ENCODE data around the gene XPC. TPM values are rescaled to one million over a fixed set of nuclear protein-coding genes. Genes with fewer than 3 reads are reported as not detected.
"Not testable (repeated sequence)": the region's sequence is repeated elsewhere in the genome, so short reads cannot be mapped to it uniquely, and the experiment has no call there.

XPC gene
- total RNA-seq, 1 donor = 48.7 TPM

DNA sequence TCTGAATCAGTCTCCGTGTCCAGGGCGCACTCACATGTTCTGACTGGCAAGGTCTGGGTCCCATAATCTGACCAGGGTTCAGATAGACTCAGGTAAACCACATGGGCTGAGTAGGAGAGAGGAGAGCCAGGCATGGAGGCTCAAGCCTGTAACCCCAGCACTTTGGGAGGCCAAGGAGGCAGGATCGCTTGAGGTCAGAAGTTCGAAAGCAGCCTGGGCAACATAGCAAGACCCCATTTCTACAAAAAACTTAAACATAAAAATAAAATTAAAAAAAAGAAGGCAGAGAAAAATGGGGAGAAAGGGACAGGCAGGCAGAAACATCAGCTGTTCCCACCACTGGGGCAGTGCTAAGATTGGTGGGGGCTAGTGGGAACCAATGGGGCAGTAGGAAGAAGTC, 48.2 kb downstream of the XPC start:
- Histone ChIP-seq H3K4me1 (ENCODE audit: insufficient read depth, low read length) (peaks cover 32% of the 10 kb centered on the region), H3K4me3 (ENCODE audit: low read length) (no peak overlapping the region), H3K9me3 (ENCODE audit: low read depth, low read length) (no peaks in the 10 kb centered on the region), H3K27me3 (ENCODE audit: insufficient read depth, low read length) (no peaks in the 10 kb centered on the region)

DNA sequence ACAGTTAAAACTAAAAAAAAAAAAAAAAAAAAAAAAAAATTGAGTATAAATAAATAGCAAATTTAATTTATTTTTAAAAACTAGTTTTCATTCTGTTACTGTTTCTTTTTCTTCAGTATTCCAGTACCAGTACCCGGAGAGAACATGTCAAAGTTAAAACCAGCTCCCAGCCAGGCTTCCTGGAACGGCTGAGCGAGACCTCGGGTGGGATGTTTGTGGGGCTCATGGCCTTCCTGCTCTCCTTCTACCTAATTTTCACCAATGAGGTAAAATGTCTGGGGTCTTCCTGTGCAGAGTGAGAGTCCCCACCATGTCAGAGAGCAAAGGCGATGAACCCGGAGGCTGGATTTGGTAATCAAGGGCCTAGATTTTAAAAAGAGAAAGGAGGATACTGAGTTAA, 49.1 kb downstream of the XPC start:
- Histone ChIP-seq H3K4me1 (ENCODE audit: insufficient read depth, low read length) (peaks cover 32% of the 10 kb centered on the region), H3K9me3 (ENCODE audit: low read depth, low read length) (no peaks in the 10 kb centered on the region), H3K27me3 (ENCODE audit: insufficient read depth, low read length) (no peaks in the 10 kb centered on the region), H3K4me3 (ENCODE audit: low read length) (no peak overlapping the region)

DNA sequence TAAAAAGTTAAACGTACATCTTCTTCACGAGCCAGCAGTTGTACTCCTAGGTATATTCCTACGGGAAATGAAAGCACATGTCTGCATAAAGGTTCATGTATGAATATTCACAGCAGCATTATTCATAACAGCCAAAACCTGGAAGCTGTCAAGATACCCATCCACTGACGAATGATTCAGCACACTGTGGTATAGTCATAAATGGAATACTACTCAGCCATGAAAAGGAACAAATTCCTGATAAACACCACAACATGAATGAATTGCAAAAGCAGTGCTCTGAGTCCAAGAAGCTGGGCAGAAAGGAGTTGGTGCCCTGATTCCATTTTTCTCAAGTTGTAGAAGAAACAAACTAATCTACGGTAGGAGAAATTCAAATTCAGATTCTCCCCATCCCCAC, 49.7 kb downstream of the XPC start:
- Histone ChIP-seq H3K27me3 (ENCODE audit: insufficient read depth, low read length) (no peaks in the 10 kb centered on the region), H3K4me1 (ENCODE audit: insufficient read depth, low read length) (peaks cover 36% of the 10 kb centered on the region), H3K4me3 (ENCODE audit: low read length) (no peak overlapping the region), H3K9me3 (ENCODE audit: low read depth, low read length) (no peaks in the 10 kb centered on the region)

DNA sequence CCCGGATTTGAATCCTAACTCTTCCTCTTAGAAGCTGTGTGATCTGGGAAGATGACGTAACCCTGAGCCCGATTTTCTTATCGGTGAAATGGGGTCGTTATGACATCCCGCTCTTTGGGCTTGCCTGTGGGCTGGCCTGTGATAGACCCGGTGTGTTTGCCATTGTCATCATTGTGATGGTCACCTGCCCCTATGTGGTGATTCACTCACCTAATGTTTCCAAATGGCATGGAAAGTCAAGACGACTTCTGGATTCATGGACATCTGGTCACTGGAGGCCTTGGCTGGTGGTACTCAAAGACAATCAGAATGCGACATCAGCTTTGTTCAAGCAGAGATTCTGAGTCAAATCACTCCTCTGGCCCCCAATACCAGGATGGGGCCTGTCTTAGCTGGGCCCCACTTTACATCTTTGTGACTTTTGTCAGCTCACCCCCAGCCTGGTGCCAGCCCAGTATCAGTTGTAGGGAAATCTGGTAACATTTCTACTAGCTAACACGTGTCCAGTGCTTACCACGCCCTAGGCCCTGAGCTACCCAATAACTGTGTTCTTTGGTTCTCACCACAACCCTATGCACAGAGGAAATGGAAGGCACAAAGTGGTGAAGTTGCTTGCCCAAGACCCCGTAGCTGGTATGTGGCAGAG, 50.8 kb downstream of the XPC start:
- H3K27me3 ChIP-seq (ENCODE audit: insufficient read depth, low read length) = no peaks in the 10 kb centered on the region
- H3K4me1 ChIP-seq (ENCODE audit: insufficient read depth, low read length) = peaks cover 44% of the 10 kb centered on the region
- H3K4me3 ChIP-seq (ENCODE audit: low read length) = no peak overlapping the region
- no peaks in the 10 kb centered on the region for H3K9me3 ChIP-seq (ENCODE audit: low read depth, low read length)

DNA sequence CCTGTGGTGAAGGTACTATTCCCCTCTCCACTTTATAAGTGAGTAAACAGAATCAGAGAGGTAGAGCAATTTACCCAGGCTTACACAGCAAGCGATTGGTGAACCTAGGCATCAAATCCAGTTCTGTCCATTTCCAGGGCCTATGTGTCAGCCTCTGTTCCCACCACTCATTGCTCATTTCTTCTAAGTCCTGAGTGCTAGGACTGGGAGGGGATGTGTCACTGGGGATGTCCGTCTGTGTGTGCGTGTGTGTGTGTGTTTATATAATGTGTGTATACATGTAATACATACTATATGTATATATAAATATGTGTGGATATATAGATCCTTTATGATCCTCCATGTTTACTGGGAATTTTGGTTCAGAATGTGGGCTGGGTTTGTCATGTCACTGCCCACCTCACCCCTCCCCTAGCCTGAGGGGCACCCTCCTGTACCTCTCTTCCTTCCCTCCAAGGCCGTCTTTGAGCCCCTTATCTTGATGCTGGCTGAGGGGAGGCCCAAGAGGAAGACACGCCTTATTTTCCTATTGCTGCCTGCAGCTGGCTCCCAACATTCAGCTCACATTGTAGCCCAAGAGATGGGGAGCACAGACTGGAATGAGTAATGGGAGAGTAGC, 51.4 kb downstream of the XPC start:
- Histone ChIP-seq H3K4me3 (ENCODE audit: low read length) (no peak overlapping the region), H3K4me1 (ENCODE audit: insufficient read depth, low read length) (peaks cover 44% of the 10 kb centered on the region), H3K9me3 (ENCODE audit: low read depth, low read length) (no peaks in the 10 kb centered on the region), H3K27me3 (ENCODE audit: insufficient read depth, low read length) (no peaks in the 10 kb centered on the region)

DNA sequence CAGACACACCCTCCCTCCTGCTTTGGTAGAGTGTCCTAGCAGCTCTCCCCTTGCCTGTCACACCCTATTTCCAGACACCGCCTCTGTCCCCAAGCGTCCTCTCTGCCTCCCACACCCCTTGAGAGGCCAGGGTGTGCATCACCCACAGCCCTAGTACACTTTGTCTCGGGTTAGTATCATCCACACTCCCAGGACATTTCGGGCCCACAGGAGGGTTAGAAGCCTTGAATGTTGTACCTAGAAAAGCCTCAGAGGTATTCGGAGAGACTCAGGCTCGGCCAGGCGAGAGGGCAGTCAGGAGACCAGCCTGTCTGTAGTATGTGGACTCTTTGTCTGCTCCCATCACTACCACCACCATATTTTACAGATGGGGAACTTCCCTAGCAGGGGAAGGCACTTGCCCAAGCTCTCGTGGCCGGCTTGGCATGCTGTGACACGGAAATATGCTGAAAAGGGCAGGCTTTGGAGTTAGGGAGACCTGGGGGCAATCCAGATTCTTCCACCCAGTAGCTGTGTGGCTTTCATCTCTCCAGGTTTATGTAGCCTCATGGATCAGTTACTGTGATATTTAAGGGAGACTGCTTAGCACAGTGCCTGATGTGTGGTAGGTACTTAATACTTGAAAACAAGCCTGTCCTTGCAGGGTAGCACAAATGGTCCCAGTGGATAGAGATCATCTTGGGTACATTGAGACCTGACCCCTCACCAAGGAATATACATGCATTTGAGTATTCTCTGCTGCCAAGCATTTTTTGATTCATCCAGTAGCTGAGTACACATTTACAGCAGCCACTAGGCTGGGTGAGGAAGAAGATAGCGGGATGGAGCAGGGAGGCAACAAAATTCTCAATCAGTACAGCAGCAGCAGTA, 52.1 kb downstream of the XPC start:
- Histone ChIP-seq H3K4me1 (ENCODE audit: insufficient read depth, low read length) (peaks cover 44% of the 10 kb centered on the region), H3K4me3 (ENCODE audit: low read length) (peak overlapping the region; percentile 96), H3K9me3 (ENCODE audit: low read depth, low read length) (no peaks in the 10 kb centered on the region), H3K27me3 (ENCODE audit: insufficient read depth, low read length) (no peaks in the 10 kb centered on the region)

DNA sequence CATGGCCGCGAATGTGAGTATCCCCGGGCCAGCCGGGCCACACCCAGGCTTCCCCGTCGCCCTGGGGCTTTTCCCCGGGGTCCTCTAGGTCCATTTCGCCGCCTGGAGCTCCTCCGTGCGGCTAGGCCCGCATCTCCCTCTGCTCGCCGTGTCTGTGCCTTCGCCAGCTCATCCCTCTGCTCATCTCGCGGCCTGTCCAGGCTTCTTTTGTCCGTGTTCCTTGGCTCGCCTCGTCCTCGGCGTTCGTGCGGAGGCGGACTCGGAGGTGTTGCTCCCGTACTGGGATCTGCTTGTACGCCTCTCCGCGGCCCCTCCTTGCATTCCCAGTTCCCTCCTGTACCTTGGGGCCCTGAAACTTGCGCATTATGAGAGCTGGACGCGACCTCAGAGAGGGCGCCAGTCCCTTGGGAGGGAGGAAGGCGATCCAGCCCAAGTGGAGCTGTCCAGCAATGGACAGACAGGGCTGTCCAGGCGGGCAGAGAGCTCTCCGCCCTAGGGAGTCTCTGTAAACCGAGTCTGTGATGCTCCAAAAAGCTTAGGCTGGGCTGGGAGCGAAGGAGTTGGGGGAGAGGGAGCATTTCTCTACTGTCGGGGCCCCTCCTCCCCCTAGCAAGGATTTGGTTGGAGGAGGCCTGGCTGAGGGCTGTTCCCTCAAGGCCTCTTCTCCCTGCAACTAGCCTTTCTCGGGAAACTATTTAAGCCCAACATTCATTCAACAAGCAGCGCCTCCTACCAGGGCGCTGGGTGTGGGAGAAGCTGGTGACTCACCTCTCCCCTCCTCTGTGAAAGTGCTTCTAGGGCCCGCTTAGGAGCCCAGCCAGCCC, 53.0 kb downstream of the XPC start:
- H3K4me3 ChIP-seq (ENCODE audit: low read length) = peak overlapping the region; percentile 96
- H3K9me3 ChIP-seq (ENCODE audit: low read depth, low read length) = no peaks in the 10 kb centered on the region
- no peaks in the 10 kb centered on the region for H3K27me3 ChIP-seq (ENCODE audit: insufficient read depth, low read length)
- H3K4me1 ChIP-seq (ENCODE audit: insufficient read depth, low read length) = peaks cover 44% of the 10 kb centered on the region

DNA sequence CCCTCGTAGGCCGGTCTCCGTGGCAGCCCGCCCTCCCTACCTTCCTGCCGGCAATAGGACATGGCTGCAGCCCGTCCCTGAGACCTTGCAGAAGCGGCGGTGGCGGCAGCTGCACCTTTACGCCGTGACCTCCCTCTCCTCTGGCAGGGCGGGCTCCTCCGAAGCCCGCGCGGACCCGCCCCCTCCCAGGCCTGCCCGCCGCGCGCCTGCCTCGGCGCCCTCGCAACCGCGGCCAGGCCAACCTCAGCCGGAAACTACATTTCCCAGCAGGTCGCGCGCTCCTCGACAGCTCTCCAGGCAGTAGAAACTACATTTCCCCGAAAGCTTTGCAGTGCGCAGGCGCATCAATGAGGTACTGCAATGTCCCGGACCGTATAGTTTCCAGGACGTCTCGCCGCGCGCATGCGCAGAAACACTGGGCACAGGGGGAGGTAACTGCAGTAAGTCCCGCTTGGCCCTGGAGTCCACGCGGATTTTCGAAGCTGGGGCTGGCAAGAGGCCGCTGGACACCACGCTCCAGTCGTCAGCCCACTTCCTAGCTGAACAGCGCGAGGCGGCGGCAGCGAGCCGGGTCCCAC, 53.7 kb downstream of the XPC start, which contains the start of the genes CHCHD4 and TMEM43:
CHCHD4 (minus strand) TSS at position 256 of the 578 bp plus-strand sequence; CDS start at position 62, 194 bp downstream.
TMEM43 (plus strand) TSS at position 438 of the 578 bp plus-strand sequence. CDS start 142 bp downstream, outside the sequence.
- Histone ChIP-seq H3K9me3 (ENCODE audit: low read depth, low read length) (no peaks in the 10 kb centered on the region), H3K4me3 (ENCODE audit: low read length) (peak within 1 kb of the TSS; percentile 96), H3K4me1 (ENCODE audit: insufficient read depth, low read length) (peaks cover 44% of the 10 kb centered on the region), H3K27me3 (ENCODE audit: insufficient read depth, low read length) (no peaks in the 10 kb centered on the region)

DNA sequence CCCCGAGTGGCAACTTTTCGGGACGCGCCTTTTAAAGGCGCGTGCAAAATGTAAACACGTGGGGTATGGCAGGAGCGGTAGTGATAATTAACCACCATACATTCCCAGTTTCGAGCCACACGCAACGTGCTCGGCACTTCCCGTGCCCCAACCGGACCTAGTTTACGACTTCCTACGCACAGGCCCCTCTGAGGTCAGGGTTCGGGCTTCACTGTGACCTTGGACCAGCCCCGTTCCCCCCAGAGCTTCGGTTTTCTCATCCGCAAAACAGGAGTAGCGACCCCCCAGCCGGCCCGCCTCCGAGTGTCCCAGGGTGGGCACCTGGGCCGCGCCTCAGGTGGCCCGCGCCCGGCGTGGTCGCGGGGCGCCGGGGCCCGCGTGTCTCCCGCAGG, 54.2 kb downstream of the XPC start:
- Histone ChIP-seq H3K27me3 (ENCODE audit: insufficient read depth, low read length) (no peaks in the 10 kb centered on the region), H3K4me1 (ENCODE audit: insufficient read depth, low read length) (peaks cover 44% of the 10 kb centered on the region), H3K4me3 (ENCODE audit: low read length) (peak overlapping the region; percentile 96), H3K9me3 (ENCODE audit: low read depth, low read length) (no peaks in the 10 kb centered on the region)

DNA sequence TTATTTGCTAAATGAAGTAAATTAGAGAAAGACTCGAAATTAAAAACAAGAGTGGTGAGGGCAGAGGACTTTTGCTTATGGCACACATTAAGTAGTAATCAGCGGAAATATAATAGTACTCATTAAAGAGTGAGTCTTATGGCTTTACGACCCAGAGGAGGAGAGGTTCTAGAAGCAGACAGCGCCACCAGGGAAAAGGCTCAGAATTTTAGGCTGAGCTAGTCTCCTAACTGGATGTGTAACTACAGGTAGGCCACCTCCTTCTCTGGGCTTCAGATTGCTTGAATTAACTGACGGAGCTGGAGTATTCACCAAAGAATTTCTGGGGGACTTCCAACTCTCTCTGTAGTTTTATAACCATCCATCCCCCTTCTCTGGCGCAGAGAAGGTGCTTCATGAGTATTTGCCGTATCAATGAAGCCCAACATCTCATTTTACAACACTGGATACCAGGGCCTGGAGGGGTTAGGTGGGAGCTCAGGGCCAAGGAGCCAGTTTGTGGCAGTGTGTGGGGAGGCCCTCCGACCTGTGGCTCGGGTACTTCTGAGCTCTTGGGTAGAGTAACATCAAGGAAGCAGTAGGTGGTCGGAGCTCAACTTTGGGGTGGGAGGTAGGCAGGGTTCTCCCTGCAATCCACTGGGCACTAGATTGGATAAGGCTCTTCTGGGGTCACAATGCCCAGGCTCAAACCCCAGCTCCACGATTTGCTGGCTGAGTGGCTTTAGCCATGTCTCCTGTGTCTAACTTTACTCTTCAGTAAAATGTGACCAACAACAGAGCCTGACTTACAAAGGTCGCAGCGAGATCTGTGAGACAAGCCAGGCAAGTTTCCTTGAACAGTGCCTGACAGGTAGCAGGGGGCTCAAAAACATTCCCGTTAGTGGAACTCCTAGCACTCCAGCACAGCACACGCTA, 54.8 kb downstream of the XPC start:
- Histone ChIP-seq H3K27me3 (ENCODE audit: insufficient read depth, low read length) (no peaks in the 10 kb centered on the region), H3K4me1 (ENCODE audit: insufficient read depth, low read length) (peaks cover 44% of the 10 kb centered on the region), H3K4me3 (ENCODE audit: low read length) (peak overlapping the region; percentile 96), H3K9me3 (ENCODE audit: low read depth, low read length) (no peaks in the 10 kb centered on the region)

DNA sequence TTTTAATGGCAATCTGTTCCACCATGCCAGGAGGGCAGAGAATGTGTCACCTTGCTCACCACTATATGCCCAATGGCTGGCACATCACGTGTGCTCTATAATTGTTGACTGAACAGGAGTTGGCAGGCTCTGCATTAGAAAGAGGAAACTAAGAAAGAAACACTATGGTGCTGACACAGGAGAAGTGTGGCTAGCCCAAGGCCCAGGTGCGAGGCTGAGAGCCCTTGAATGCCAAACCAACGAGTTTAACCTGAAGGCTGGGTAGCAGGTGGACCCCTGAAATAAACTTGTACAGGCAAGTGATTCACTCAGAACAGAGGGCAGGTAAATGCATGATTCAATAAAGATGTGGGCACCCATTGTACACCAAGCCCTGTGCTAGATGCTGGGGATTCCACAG, 56.1 kb downstream of the XPC start:
- Histone ChIP-seq H3K4me1 (ENCODE audit: insufficient read depth, low read length) (peaks cover 32% of the 10 kb centered on the region), H3K27me3 (ENCODE audit: insufficient read depth, low read length) (no peaks in the 10 kb centered on the region), H3K4me3 (ENCODE audit: low read length) (no peak overlapping the region), H3K9me3 (ENCODE audit: low read depth, low read length) (no peaks in the 10 kb centered on the region)

DNA sequence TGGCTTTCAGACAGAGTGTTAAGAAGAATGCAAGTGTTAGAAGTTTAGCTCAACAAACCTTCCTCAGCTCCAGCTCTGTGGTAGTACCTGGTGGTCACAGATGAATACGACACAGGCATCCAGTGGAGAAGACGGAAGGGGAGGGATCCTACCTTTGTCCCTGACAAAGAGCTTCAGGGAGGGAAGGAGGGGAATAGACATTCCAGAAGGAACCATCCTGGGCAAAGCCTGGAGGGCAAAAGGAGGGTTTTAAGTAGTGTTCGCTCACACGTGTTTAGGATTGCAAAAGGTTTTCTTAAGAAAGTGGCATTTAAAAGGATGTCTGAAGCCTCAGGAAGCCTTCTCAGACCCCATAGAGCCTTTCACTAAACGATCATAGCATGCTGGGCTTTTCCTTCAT, 56.5 kb downstream of the XPC start:
- H3K4me3 ChIP-seq (ENCODE audit: low read length) = no peak overlapping the region
- peaks cover 28% of the 10 kb centered on the region for H3K4me1 ChIP-seq (ENCODE audit: insufficient read depth, low read length)
- H3K9me3 ChIP-seq (ENCODE audit: low read depth, low read length) = no peaks in the 10 kb centered on the region
- H3K27me3 ChIP-seq (ENCODE audit: insufficient read depth, low read length) = no peaks in the 10 kb centered on the region

DNA sequence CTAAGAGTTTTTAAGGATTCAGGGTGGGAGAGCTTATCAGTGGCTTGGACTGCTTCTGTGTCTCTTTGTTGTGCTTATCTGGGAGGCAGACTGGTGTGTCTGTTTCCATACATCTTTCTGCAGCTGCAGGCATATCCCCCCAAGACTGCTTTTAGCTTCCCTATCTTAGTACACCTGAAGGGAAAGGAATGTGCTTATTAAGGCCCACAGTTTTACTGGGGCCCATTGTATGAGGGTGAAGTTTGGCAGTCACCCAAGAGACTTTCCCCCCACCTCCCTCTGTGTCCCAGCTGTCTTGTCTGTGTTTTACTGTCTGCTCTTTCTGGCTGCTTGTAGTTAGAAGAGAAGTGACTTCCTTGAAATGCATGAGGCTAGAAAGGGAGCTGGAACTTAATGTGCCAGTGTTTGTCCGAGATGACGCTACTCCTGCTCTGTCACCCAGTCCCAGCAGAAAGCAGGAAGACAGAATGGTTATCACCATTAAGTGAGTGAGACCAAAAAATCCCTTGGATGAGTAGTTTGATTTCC, 57.4 kb downstream of the XPC start:
- H3K4me1 ChIP-seq (ENCODE audit: insufficient read depth, low read length) = peaks cover 19% of the 10 kb centered on the region
- H3K4me3 ChIP-seq (ENCODE audit: low read length); H3K27me3 ChIP-seq (ENCODE audit: insufficient read depth, low read length); H3K9me3 ChIP-seq (ENCODE audit: low read depth, low read length): not testable (repeated sequence)
